ENCODE data around the gene WDR6. TPM values are rescaled to one million over a fixed set of nuclear protein-coding genes. Genes with fewer than 3 reads are reported as not detected.
"Not testable (repeated sequence)": the region's sequence is repeated elsewhere in the genome, so short reads cannot be mapped to it uniquely, and the experiment has no call there.

WDR6 gene
- total RNA-seq, 1 experiment from 2014 or later: 174 TPM

- Histone ChIP-seq H3K36me3 (ENCODE audit: control insufficient read depth in 1 of 2, insufficient read depth in 2 of 2, low read length in 2 of 2) (peaks cover 6 to 13% of the 10 kb centered on the region in 2 experiments; a peak in 3 of 4 replicates), H3K4me2 (ENCODE audit: low read length) (peak overlapping the region; percentile 91), H3K4me3 (replicated peaks in 1 of 2; ENCODE audit: low read depth in 1 of 2, low read length in 2 of 2) (peak overlapping the region; percentile 72 to 86), H3K4me1 (ENCODE audit: control insufficient read depth in 1 of 2, insufficient read depth in 2 of 2, low read length in 2 of 2) (peaks cover 3 to 26% of the 10 kb centered on the region in 2 experiments; a peak in 3 of 4 replicates), H3K79me2 (ENCODE audit: insufficient read depth, low read length) (peaks cover 62% of the 10 kb centered on the region), H3K27ac (ENCODE audit: low read depth, low read length) (peak overlapping the region; percentile 99), H3K9ac (ENCODE audit: low read length) (peak overlapping the region; percentile 99)
- H3K9me3 ChIP-seq (ENCODE audit: control insufficient read depth in 1 of 2, insufficient read depth in 1 of 2, low read depth in 1 of 2, low read length in 2 of 2); H4K20me1 ChIP-seq (ENCODE audit: insufficient read depth); H3K27me3 ChIP-seq (ENCODE audit: insufficient read depth, low read length); DNase-seq (ENCODE audit: low read depth, low spot score); BruUV-seq (replicated peaks); H2AFZ ChIP-seq (ENCODE audit: low read depth, low read length, poor library complexity, severe bottlenecking); ATAC-seq; intact Hi-C loops (cut with micrococcal nuclease); H3K9me2 ChIP-seq (ENCODE audit: insufficient read depth); RAD21 ChIA-PET (ENCODE audit: low non-redundant PET in 1 of 2, low total read pairs in 2 of 2, uncharacterized antibody in 2 of 2, unreplicated experiment in 2 of 2): not testable (repeated sequence)
- CTCF ChIA-PET: interaction anchor here (0.9 to 3.2 kb wide), 2 partner anchors 13 to 269 kb away, joined by 3 to 27 read pairs; partner anchors contain the start of gene NDUFAF3
- POLR2A ChIA-PET: interaction anchor here (1.0 to 2.5 kb wide), 3 partner anchors 8 to 21 kb away, joined by 3 to 39 read pairs (median 6); partner anchors contain the start of genes DALRD3, IMPDH2 and NDUFAF3
These were observed 1.4 kb downstream of the WDR6 start for GRCh38 chr3:49008627-49009026.

- H3K36me3 ChIP-seq (ENCODE audit: control insufficient read depth in 1 of 2, insufficient read depth in 2 of 2, low read length in 2 of 2): peaks cover 7 to 20% of the 10 kb centered on the region in 2 experiments; a peak in 3 of 4 replicates
- RAD21 ChIA-PET (ENCODE audit: low non-redundant PET in 1 of 2, low total read pairs in 2 of 2, uncharacterized antibody in 2 of 2, unreplicated experiment in 2 of 2): no interaction called here
These were observed 2.2 kb downstream of the WDR6 start for GRCh38 chr3:49009396-49009795.

More at GRCh38 chr3:49009396-49009795, 2.2 kb downstream of the WDR6 start:
- no peak for ATAC-seq
- H4K20me1 ChIP-seq (ENCODE audit: insufficient read depth): no peaks in the 10 kb centered on the region
- H3K9me2 ChIP-seq (ENCODE audit: insufficient read depth): no peaks in the 10 kb centered on the region
- CTCF ChIA-PET: interaction anchor here (3.2 kb wide), 1 partner anchor 12 kb away, joined by 27 read pairs; the partner anchor contains the start of gene NDUFAF3
- no peak overlapping the region for H2AFZ ChIP-seq (ENCODE audit: low read depth, low read length, poor library complexity, severe bottlenecking)
- POLR2A ChIA-PET: interaction anchor here (0.7 to 1.0 kb wide), 4 partner anchors 11 to 605 kb away, joined by 3 to 6 read pairs (median 4); partner anchors contain the start of genes IMPDH2 and NDUFAF3
- no peaks in the 10 kb centered on the region for H3K27me3 ChIP-seq (ENCODE audit: insufficient read depth, low read length)
- no peak for DNase-seq (ENCODE audit: low read depth, low spot score)
- H3K9me3 ChIP-seq (ENCODE audit: control insufficient read depth in 1 of 2, insufficient read depth in 1 of 2, low read depth in 1 of 2, low read length in 2 of 2): no peaks in the 10 kb centered on the region
- TF ChIP-seq SIN3A (IDR thresholded peaks at IDR 0.05; ENCODE audit: low read depth) (no peak), ZFX (IDR thresholded peaks at IDR 0.05) (no peak), POLR2A (IDR thresholded peaks at IDR 0.05; ENCODE audit: borderline replicate concordance, extremely low read depth, insufficient read depth, insufficient read length) (no peak), CEBPB (IDR thresholded peaks at IDR 0.05; ENCODE audit: low read depth) (no peak), ZNF274 (IDR thresholded peaks at IDR 0.05; ENCODE audit: low read depth, low read length) (no peak), EZH2 (IDR thresholded peaks at IDR 0.05) (no peak), ELF1 (IDR thresholded peaks at IDR 0.05; ENCODE audit: borderline replicate concordance, low read depth) (no peak)
- TF ChIP-seq, protein P1, sequence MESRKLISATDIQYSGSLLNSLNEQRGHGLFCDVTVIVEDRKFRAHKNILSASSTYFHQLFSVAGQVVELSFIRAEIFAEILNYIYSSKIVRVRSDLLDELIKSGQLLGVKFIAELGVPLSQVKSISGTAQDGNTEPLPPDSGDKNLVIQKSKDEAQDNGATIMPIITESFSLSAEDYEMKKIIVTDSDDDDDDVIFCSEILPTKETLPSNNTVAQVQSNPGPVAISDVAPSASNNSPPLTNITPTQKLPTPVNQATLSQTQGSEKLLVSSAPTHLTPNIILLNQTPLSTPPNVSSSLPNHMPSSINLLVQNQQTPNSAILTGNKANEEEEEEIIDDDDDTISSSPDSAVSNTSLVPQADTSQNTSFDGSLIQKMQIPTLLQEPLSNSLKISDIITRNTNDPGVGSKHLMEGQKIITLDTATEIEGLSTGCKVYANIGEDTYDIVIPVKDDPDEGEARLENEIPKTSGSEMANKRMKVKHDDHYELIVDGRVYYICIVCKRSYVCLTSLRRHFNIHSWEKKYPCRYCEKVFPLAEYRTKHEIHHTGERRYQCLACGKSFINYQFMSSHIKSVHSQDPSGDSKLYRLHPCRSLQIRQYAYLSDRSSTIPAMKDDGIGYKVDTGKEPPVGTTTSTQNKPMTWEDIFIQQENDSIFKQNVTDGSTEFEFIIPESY (IDR thresholded peaks at IDR 0.05; ENCODE audit: extremely low read depth, insufficient replicate concordance, low read length): no peak
- H3K4me2 ChIP-seq (ENCODE audit: low read length): no peak overlapping the region
- no peak overlapping the region for H3K4me3 ChIP-seq (replicated peaks in 1 of 2; ENCODE audit: low read depth in 1 of 2, low read length in 2 of 2)
- H3K27ac ChIP-seq (ENCODE audit: low read depth, low read length): no peak overlapping the region
- intact Hi-C loops (cut with micrococcal nuclease): no loop called here
- peaks cover 66% of the 10 kb centered on the region for H3K79me2 ChIP-seq (ENCODE audit: insufficient read depth, low read length)
- no TSS peak for BruUV-seq (replicated peaks)
- H3K9ac ChIP-seq (ENCODE audit: low read length): no peak overlapping the region
- H3K4me1 ChIP-seq (ENCODE audit: control insufficient read depth in 1 of 2, insufficient read depth in 2 of 2, low read length in 2 of 2): peaks cover 3 to 26% of the 10 kb centered on the region in 2 experiments; a peak in 3 of 4 replicates
